ENCODE measurements around the gene FAHD1.

DNA sequence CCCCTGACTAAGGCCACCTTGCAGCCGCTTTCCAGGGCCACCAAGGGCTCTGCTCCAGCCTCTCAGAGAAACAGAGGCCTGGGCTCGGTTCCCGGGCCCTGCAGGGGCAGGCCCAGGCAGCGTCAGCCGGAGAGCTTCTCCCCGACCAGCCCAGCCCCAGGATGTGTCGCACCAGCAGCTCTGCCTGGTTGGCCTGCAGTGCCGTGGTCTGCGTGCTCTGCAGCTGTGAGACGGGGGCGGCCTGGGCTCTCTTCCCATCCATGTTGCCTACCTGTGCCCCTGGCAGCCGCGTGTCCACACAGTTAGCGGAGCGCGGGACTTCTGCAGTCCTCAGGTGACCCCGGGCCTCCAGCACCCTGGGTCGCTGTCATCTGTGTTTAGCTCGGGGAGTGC lies 38.3 kb upstream of the FAHD1 start:
- TF ChIP-seq, protein P1, sequence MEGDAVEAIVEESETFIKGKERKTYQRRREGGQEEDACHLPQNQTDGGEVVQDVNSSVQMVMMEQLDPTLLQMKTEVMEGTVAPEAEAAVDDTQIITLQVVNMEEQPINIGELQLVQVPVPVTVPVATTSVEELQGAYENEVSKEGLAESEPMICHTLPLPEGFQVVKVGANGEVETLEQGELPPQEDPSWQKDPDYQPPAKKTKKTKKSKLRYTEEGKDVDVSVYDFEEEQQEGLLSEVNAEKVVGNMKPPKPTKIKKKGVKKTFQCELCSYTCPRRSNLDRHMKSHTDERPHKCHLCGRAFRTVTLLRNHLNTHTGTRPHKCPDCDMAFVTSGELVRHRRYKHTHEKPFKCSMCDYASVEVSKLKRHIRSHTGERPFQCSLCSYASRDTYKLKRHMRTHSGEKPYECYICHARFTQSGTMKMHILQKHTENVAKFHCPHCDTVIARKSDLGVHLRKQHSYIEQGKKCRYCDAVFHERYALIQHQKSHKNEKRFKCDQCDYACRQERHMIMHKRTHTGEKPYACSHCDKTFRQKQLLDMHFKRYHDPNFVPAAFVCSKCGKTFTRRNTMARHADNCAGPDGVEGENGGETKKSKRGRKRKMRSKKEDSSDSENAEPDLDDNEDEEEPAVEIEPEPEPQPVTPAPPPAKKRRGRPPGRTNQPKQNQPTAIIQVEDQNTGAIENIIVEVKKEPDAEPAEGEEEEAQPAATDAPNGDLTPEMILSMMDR (IDR thresholded peaks at IDR 0.05; ENCODE audit: poor library complexity, severe bottlenecking) = no peak
- no peak for TF ChIP-seq MXI1 (conservative IDR thresholded peaks at IDR 0.05; ENCODE audit: poor library complexity, severe bottlenecking)
- TF ChIP-seq REST (IDR thresholded peaks at IDR 0.05; ENCODE audit: borderline replicate concordance) = no peak
- no peak for TF ChIP-seq EP300 (conservative IDR thresholded peaks at IDR 0.05; ENCODE audit: poor library complexity, severe bottlenecking)
- TF ChIP-seq EZH2 (IDR thresholded peaks at IDR 0.05; ENCODE audit: borderline replicate concordance, insufficient read depth, low read length, poor library complexity, severe bottlenecking) = no peak

Measured in neural cell (in vitro differentiated cells).